HG03103 (cell line): ENCODE results near the gene TRPM7.
"Not testable (repeated sequence)": the region's sequence is repeated elsewhere in the genome, so short reads cannot be mapped to it uniquely, and the experiment has no call there.

Source experiments
- ATAC-seq: cut with Tn5 transposase; IDR thresholded peaks from one replicate; pipeline ENCODE4 v1.9.1; 2021; ENCODE audit warnings: low read depth; ENCODE audit not compliant: unreplicated experiment

TRPM7 gene, protein sequence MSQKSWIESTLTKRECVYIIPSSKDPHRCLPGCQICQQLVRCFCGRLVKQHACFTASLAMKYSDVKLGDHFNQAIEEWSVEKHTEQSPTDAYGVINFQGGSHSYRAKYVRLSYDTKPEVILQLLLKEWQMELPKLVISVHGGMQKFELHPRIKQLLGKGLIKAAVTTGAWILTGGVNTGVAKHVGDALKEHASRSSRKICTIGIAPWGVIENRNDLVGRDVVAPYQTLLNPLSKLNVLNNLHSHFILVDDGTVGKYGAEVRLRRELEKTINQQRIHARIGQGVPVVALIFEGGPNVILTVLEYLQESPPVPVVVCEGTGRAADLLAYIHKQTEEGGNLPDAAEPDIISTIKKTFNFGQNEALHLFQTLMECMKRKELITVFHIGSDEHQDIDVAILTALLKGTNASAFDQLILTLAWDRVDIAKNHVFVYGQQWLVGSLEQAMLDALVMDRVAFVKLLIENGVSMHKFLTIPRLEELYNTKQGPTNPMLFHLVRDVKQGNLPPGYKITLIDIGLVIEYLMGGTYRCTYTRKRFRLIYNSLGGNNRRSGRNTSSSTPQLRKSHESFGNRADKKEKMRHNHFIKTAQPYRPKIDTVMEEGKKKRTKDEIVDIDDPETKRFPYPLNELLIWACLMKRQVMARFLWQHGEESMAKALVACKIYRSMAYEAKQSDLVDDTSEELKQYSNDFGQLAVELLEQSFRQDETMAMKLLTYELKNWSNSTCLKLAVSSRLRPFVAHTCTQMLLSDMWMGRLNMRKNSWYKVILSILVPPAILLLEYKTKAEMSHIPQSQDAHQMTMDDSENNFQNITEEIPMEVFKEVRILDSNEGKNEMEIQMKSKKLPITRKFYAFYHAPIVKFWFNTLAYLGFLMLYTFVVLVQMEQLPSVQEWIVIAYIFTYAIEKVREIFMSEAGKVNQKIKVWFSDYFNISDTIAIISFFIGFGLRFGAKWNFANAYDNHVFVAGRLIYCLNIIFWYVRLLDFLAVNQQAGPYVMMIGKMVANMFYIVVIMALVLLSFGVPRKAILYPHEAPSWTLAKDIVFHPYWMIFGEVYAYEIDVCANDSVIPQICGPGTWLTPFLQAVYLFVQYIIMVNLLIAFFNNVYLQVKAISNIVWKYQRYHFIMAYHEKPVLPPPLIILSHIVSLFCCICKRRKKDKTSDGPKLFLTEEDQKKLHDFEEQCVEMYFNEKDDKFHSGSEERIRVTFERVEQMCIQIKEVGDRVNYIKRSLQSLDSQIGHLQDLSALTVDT (N-terminal part only)

GRCh38 chr15:50686469-50687301 is at the start of gene TRPM7:
TSS of gene TRPM7 (minus strand) at chr15:50686797. CDS start at chr15:50686533, 264 bp downstream.
- ATAC-seq: peak; percentile 73

GRCh38 chr15:50735156-50735555 is 48.6 kb upstream of the TRPM7 start:
- no peak for ATAC-seq

DNA sequence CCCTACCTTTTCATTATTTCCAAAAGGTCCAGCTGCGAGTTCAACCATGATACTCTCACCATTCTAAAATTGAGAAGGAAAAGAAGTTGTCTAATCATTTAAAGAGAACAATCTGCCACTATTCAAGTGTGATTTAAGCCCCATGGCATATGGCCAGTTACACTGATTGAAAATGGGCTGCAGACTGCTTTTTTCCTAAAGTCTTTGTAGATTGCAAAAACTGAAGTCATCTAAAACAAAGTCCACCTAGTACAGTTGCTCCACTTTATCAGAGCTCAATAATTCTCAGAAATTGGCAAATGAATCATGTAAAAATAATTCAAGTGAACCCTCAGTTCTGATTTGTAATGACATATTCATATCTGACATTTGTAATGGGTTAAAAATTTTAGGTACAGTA is 39.7 kb upstream of the TRPM7 start:
- no peak for ATAC-seq

- ATAC-seq: no peak
Measured at GRCh38 chr15:50718700-50719125, 32.1 kb upstream of the TRPM7 start.

- no peak for ATAC-seq
Measured at GRCh38 chr15:50712018-50712417, 25.4 kb upstream of the TRPM7 start.

DNA sequence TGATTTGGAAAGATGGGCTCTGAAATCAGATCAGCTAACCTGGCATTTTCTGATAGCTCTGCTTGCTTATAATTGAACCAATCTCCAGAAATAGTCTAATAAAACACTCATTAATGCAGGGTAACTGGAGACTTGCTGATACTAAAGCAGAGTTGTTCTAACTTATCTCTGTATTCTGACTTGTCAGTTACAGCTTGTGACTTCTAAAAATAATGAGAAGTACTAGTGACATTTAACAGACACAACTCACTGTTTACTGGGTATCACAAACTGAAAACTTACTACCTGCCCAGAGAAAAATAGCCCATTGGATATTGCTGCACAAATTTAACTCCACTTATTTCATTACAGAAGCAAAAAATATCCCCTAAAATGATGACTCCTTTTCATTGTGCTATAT is 24.0 kb upstream of the TRPM7 start:
- no peak for ATAC-seq

- ATAC-seq: no peak
Measured at GRCh38 chr15:50707878-50708427, 21.4 kb upstream of the TRPM7 start.

GRCh38 chr15:50702762-50703334 is 16.3 kb upstream of the TRPM7 start:
- no peak for ATAC-seq

DNA sequence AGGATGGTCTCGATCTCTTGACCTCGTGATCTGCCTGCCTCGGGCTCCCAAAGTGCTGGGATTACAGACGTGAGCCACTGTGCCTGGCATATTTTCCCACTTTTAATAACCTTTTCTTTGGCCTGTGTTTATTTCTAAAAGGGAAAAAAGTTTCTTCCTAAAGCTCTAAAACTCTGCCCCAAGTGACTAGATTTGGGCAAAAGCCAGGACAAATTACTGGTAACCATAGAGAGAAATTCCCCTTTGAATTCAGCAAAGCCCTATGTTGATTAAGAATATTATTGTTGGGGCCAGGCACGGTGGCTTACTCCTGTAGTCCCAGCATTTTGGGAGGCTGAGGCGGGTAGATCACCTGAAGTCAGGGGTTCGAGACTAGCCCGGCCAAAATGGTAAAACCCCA is 11.5 kb upstream of the TRPM7 start:
- ATAC-seq: no peak

DNA sequence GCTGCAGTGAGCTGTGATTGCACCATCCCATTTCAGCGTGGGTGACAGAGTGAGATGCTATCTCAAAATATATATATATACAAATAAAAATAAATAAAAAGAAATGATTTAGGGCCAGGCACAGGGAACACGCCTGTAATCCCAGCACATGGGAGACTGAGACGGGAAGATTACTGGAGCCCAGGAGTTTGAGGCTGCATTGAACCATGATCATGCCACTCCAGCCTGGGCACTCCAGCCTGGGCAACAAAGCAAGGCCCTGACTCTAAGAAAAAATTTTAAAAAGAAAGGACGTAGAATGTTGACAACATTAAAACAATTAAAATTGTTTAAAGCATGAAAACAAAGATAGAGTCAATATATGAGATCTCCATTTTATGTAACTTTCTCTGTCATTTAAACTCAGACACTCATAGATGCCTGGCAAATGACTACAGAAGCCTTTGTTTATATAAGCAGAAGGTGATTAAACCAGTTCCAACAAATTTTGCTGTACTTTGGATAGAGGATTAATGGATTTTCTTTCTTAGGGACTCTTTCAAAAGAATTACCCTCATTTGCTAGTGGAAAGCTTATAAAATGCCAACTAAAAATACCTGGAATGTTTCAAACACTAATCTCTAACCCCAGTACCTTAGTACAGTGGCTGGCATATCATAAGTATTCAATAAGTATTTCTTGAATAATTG is 10.7 kb upstream of the TRPM7 start:
- no peak for ATAC-seq

DNA sequence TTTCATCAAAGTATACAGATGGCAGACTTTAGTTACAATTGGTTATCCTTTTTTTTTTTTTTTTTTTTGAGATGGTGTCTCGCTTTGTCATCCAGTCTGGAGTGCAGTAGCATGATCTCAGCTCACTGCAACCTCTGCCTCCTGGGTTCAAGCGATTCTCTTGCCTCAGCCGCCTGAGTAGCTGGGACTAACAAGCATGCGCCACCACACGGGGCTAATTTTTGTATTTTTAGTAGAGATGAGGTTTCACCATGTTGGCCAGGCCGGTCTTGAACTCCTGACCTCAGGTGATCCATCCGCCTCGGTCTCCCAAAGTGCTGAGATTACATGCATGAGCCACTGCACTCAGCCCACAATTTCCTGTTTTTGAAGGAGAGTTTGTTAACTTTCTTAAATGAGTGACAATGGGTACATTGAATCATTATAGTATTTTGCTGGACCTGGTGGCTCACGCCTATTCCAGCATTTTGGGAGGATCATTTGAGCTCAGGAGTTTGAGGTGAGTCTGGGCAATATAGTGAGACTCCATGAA is 8.1 kb upstream of the TRPM7 start:
- ATAC-seq: not testable (repeated sequence)

DNA sequence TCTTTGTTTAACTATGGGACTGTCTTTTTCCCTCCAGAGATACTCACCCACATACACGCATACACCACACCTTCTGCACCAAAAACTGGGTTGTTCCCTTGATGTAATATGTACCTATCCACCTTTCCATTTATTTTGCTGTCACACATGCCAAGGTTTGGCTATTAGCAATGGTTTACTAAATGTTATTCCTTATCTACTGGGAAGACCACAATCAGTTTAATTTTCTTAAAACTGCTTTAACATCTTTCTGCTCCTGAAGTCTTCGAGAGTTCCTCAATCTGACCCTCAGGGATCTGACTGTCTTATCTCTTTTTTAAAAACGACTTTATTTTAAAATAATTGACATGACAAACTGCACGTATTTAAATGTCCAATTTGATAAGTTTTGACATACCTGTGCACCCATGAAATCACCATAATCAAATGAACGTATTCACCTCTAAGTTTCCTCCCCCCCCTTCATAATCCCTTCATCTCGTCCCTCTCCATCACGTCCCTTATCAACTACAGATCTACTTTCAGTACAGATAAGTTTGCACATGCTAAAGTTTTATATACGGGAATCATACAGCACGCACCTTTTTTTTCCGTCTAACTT is 805 bp upstream of the TRPM7 start:
- ATAC-seq: no peak

GRCh38 chr15:50685976-50686468 is 575 bp downstream of the TRPM7 start:
- ATAC-seq: peak; percentile 44

- ATAC-seq: no peak
Measured at GRCh38 chr15:50685191-50685975, 1.2 kb downstream of the TRPM7 start.

- no peak for ATAC-seq
Measured at GRCh38 chr15:50681467-50681866, 5.1 kb downstream of the TRPM7 start.

- no peak for ATAC-seq
Measured at GRCh38 chr15:50676799-50677483, 9.7 kb downstream of the TRPM7 start.
